IMR-90 (cell line): Measurements from ENCODE around the gene KNG1. TPM values are rescaled to one million over a fixed set of nuclear protein-coding genes. Genes with fewer than 3 reads are reported as not detected.

Experiments used
- ATAC-seq: fragments of 200-7000 bp; cut with Tn5 transposase; 2 replicates; pipeline ENCODE4 v1.9.1; 2020; ENCODE audit warnings: low read depth, mild to moderate bottlenecking, moderate library complexity
- Bru-seq: library from RNA; stranded (reverse); fragments of 400-500 nt; gene quantifications from one replicate; lab custom pipeline; 2021; lab: Mats Ljungman, UMichigan
- BruChase-seq, 2 experiments: library from RNA; stranded (reverse); fragments of 400-500 nt; gene quantifications; one replicate each; lab custom pipeline; 2021; lab: Mats Ljungman, UMichigan
- BruUV-seq: library from RNA; stranded (reverse); fragments of 400-500 nt; replicated peaks from 2 replicates; lab custom pipeline; 2021; lab: Mats Ljungman, UMichigan
- CTCF ChIA-PET: fragments of 300-600 bp; formaldehyde crosslinking; extraction: SDS; loops from one replicate; lab custom pipeline; 2021; ENCODE audit warnings: antibody characterized with exemption; lab: Yijun Ruan, JAX
- POLR2A ChIA-PET: fragments of 300-600 bp; sonication (Branson Sonifier 250); formaldehyde crosslinking; loops from one replicate; lab custom pipeline; 2022; ENCODE audit warnings: antibody characterized with exemption; ENCODE audit not compliant: unreplicated experiment; lab: Charles Lee
- DNase-seq: peaks from one replicate; pipeline ENCODE4 v3.0.0; 2013
- H2AFZ ChIP-seq: replicated peaks from 2 replicates; pipeline ENCODE3; 2013; ENCODE audit warnings: low read length, mild to moderate bottlenecking; ENCODE audit not compliant: poor library complexity
- H2AK5ac ChIP-seq: 2 replicates; pipeline ENCODE4 v1.6.1; 2013; ENCODE audit warnings: low read depth, low read length, inconsistent platforms
- H2AK9ac ChIP-seq: replicated peaks from 2 replicates; pipeline ENCODE3; 2013; ENCODE audit warnings: mild to moderate bottlenecking, low read depth, low read length, moderate library complexity; ENCODE audit not compliant: poor library complexity
- H2BK120ac ChIP-seq: 2 replicates; pipeline ENCODE4 v1.6.1; 2013; ENCODE audit warnings: low read depth, low read length, inconsistent platforms
- H2BK15ac ChIP-seq: 3 replicates; pipeline ENCODE4 v1.6.1; 2013; ENCODE audit warnings: low read depth, low read length, inconsistent platforms
- H2BK20ac ChIP-seq: 2 replicates; pipeline ENCODE4 v1.6.1; 2013; ENCODE audit warnings: low read depth, mild to moderate bottlenecking, inconsistent platforms, low read length, moderate library complexity
- H2BK5ac ChIP-seq: 2 replicates; pipeline ENCODE4 v1.6.1; 2013; ENCODE audit warnings: mild to moderate bottlenecking, low read depth, low read length, inconsistent platforms; ENCODE audit not compliant: poor library complexity, severe bottlenecking
- H3K14ac ChIP-seq: replicated peaks from 2 replicates; pipeline ENCODE4 v1.6.1; 2013; ENCODE audit warnings: low read depth, low read length, inconsistent platforms
- H3K18ac ChIP-seq: 2 replicates; pipeline ENCODE4 v1.6.1; 2013; ENCODE audit warnings: low read depth, low read length, control low read depth
- H3K23ac ChIP-seq: 2 replicates; pipeline ENCODE4 v1.6.1; 2013; ENCODE audit warnings: low read depth, low read length, inconsistent platforms
- H3K27ac ChIP-seq: 2 replicates; pipeline ENCODE4 v1.5.1; 2013; ENCODE audit warnings: mild to moderate bottlenecking, control low read depth, low read length; ENCODE audit not compliant: insufficient read depth
- H3K27me3 ChIP-seq: 2 replicates; pipeline ENCODE4 v1.6.1; 2013; ENCODE audit warnings: low read length; ENCODE audit not compliant: control insufficient read depth, insufficient read depth
- H3K36me3 ChIP-seq: 2 replicates; pipeline ENCODE4 v1.6.1; 2013; ENCODE audit warnings: low read length, mixed read lengths; ENCODE audit not compliant: control insufficient read depth, insufficient read depth
- H3K4ac ChIP-seq: 2 replicates; pipeline ENCODE4 v1.6.1; 2013; ENCODE audit warnings: low read depth, low read length, inconsistent platforms
- H3K4me1 ChIP-seq: 2 replicates; pipeline ENCODE4 v1.6.1; 2013; ENCODE audit warnings: low read length, mixed read lengths; ENCODE audit not compliant: control insufficient read depth, insufficient read depth
- H3K4me2 ChIP-seq: 2 replicates; pipeline ENCODE4 v1.6.1; 2013; ENCODE audit warnings: low read depth, mild to moderate bottlenecking, control low read depth, low read length, moderate library complexity
- H3K4me3 ChIP-seq: 2 replicates; pipeline ENCODE4 v1.5.1; 2013; ENCODE audit warnings: low read depth, mild to moderate bottlenecking, control low read depth, low read length, moderate library complexity; ENCODE audit not compliant: insufficient read depth
- H3K56ac ChIP-seq: 2 replicates; pipeline ENCODE4 v1.6.1; 2013; ENCODE audit warnings: low read length, inconsistent platforms; ENCODE audit not compliant: insufficient read depth; ENCODE audit errors: extremely low read depth
- H3K79me1 ChIP-seq, 2 experiments: 2 replicates each; pipeline ENCODE4 v1.6.1; 2013; ENCODE audit warnings: low read length in 2 of 2, inconsistent platforms in 1 of 2, low read depth in 1 of 2
- H3K9ac ChIP-seq: 2 replicates; pipeline ENCODE4 v1.6.1; 2013; ENCODE audit warnings: low read depth, low read length, control low read depth
- H3K9me1 ChIP-seq: 2 replicates; pipeline ENCODE4 v1.6.1; 2013; ENCODE audit warnings: low read length, inconsistent platforms; ENCODE audit not compliant: insufficient read depth
- H3K9me3 ChIP-seq: 2 replicates; pipeline ENCODE4 v1.6.1; 2013; ENCODE audit warnings: low read length; ENCODE audit not compliant: control insufficient read depth, insufficient read depth
- H4K20me1 ChIP-seq: 2 replicates; pipeline ENCODE4 v1.6.1; 2013; ENCODE audit warnings: low read length, inconsistent platforms; ENCODE audit not compliant: insufficient read depth
- H4K5ac ChIP-seq: 2 replicates; pipeline ENCODE4 v1.6.1; 2013; ENCODE audit warnings: mild to moderate bottlenecking, low read depth, low read length, control low read depth
- H4K8ac ChIP-seq, 2 experiments: 2 replicates each; pipeline ENCODE4 v1.6.1; 2013; ENCODE audit warnings: low read depth in 2 of 2, low read length in 2 of 2, control low read depth in 1 of 2, inconsistent platforms in 1 of 2
- H4K91ac ChIP-seq: 2 replicates; pipeline ENCODE4 v1.6.1; 2013; ENCODE audit warnings: low read depth, low read length, inconsistent platforms; ENCODE audit not compliant: insufficient read depth
- BHLHE40 ChIP-seq: fragments of 150-350 bp; IDR thresholded peaks from 2 replicates; pipeline ENCODE4 v1.6.1; 2016; ENCODE audit warnings: mild to moderate bottlenecking, low read depth, low read length
- CEBPB ChIP-seq: IDR thresholded peaks from 2 replicates; pipeline ENCODE4 v1.6.1; 2012; ENCODE audit warnings: low read depth, low read length, improper control_type of control experiment
- CHD1 ChIP-seq: IDR thresholded peaks from 2 replicates; pipeline ENCODE4 v1.6.1; 2012; ENCODE audit warnings: low read depth, low read length, improper control_type of control experiment
- CTCF ChIP-seq: conservative IDR thresholded peaks from 2 replicates; pipeline ENCODE4 v1.5.1; 2012; ENCODE audit warnings: mild to moderate bottlenecking, low read depth, low read length, improper control_type of control experiment
- ELK1 ChIP-seq: fragments of 150-350 bp; IDR thresholded peaks from 2 replicates; pipeline ENCODE4 v1.6.1; 2016; ENCODE audit warnings: low read depth, mild to moderate bottlenecking, low read length, moderate library complexity, borderline replicate concordance
- FOS ChIP-seq: fragments of 150-350 bp; IDR thresholded peaks from 2 replicates; pipeline ENCODE4 v1.6.1; 2016; ENCODE audit warnings: low read depth, low read length
- MAFK ChIP-seq: IDR thresholded peaks from 2 replicates; pipeline ENCODE4 v1.6.1; 2012; ENCODE audit warnings: low read depth, low read length, improper control_type of control experiment
- MAZ ChIP-seq: IDR thresholded peaks from 2 replicates; pipeline ENCODE4 v1.6.1; 2012; ENCODE audit warnings: low read depth, mild to moderate bottlenecking, low read length, improper control_type of control experiment, moderate library complexity, borderline replicate concordance
- MXI1 ChIP-seq: IDR thresholded peaks from 2 replicates; pipeline ENCODE4 v1.6.1; 2012; ENCODE audit warnings: low read depth, mild to moderate bottlenecking, low read length, moderate library complexity, borderline replicate concordance
- NFE2L2 ChIP-seq: fragments of 150-350 bp; IDR thresholded peaks from 2 replicates; pipeline ENCODE4 v1.6.1; 2016; ENCODE audit warnings: low read depth, mild to moderate bottlenecking, low read length
- POLR2A ChIP-seq: IDR thresholded peaks from 2 replicates; pipeline ENCODE4 v1.6.1; 2012; ENCODE audit warnings: mild to moderate bottlenecking, low read depth, low read length
- RAD21 ChIP-seq: IDR thresholded peaks from 2 replicates; pipeline ENCODE4 v1.6.1; 2012; ENCODE audit warnings: low read length, improper control_type of control experiment
- RCOR1 ChIP-seq: IDR thresholded peaks from 2 replicates; pipeline ENCODE4 v1.6.1; 2012; ENCODE audit warnings: mild to moderate bottlenecking, low read length, improper control_type of control experiment; ENCODE audit not compliant: insufficient replicate concordance
- RFX5 ChIP-seq: IDR thresholded peaks from 2 replicates; pipeline ENCODE4 v1.8.0; 2012; ENCODE audit warnings: low read depth, mild to moderate bottlenecking, low read length, moderate library complexity
- SMC3 ChIP-seq: fragments of 150-350 bp; IDR thresholded peaks from 2 replicates; pipeline ENCODE4 v1.6.1; 2016; ENCODE audit warnings: low read depth, mild to moderate bottlenecking, antibody characterized with exemption, low read length, moderate library complexity
- USF2 ChIP-seq: fragments of 150-350 bp; IDR thresholded peaks from 2 replicates; pipeline ENCODE4 v1.6.1; 2017; ENCODE audit warnings: mild to moderate bottlenecking, antibody characterized with exemption, low read length, low read depth
- WGBS, 2 experiments: methylation state at CpG; one replicate each; pipeline versions ENCODE4 v1.1.5 to v1.1.7; 2013; ENCODE audit warnings: missing lambda C conversion rate in 2 of 2; ENCODE audit not compliant: insufficient read length in 1 of 2; ENCODE audit errors: extremely low coverage in 2 of 2; 5-methylcytosine and 5-hydroxymethylcytosine counted together
- dilution Hi-C: fragments of 300-500 bp; cut with HindIII; formaldehyde crosslinking; loops from one replicate; pipeline ENCODE4 v1.14.3; 2018; ENCODE audit warnings: low sequenced_read_pairs; ENCODE audit not compliant: unreplicated experiment
- in situ Hi-C: fragments of 300-500 bp; cut with MboI; formaldehyde crosslinking; loops from 3 replicates; pipeline ENCODE4 v1.14.3; 2019; ENCODE audit warnings: low sequenced_read_pairs, inconsistent platforms, mixed read lengths
- intact Hi-C: fragments of 100-400 bp; cut with micrococcal nuclease; formaldehyde crosslinking; loops from 2 replicates; pipeline ENCODE4 v1.10.0; 2022
- long read RNA-seq: library from polyadenylated mRNA; unstranded; transcript quantifications from one replicate; pipeline ENCODE4 v2.0.0, GENCODE V29; 2021; ENCODE audit not compliant: unreplicated experiment
- polyA plus RNA-seq, 3 experiments: library from polyadenylated mRNA; depleted of rRNA; stranded (reverse); fragments of >200 nt; gene quantifications; 2 replicates each; pipeline ENCODE4 v1.2.3, GENCODE V29; 2012; ENCODE audit warnings: low replicate concordance in 1 of 3
- total RNA-seq: library from RNA; depleted of rRNA; stranded (reverse); fragments of >200 nt; gene quantifications from 2 replicates; pipeline ENCODE4 v1.2.3, GENCODE V29; 2012; rRNA removed

Gene KNG1
- total RNA-seq (not detected in 2 replicates), polyA plus RNA-seq (2012; rRNA removed) (not detected in 2 replicates), Bru-seq, nascent RNA (not detected), BruChase-seq, experiment 1, labeled RNA remaining after a 6-hour chase (not detected), BruChase-seq, experiment 2, labeled RNA remaining after a 2-hour chase (not detected)
- not detected in 2 replicates for polyA plus RNA-seq (2012; cell fraction: cytosol; rRNA removed)
- polyA plus RNA-seq (2012; cell fraction: nucleus; rRNA removed; ENCODE audit: low replicate concordance) = not detected in 2 replicates
- long read RNA-seq = 0 reads

GRCh38 chr3:186717039-186717457, at the start of gene KNG1:
TSS of gene KNG1 (plus strand) at chr3:186717359. CDS start at chr3:186717543, 184 bp downstream.
- Histone ChIP-seq H4K5ac (no peak within 1 kb of the TSS), H2BK120ac (no peak within 1 kb of the TSS), H3K4ac (no peak within 1 kb of the TSS), H3K23ac (no peak within 1 kb of the TSS), H2BK15ac (no peak within 1 kb of the TSS), H3K4me3 (no peak within 1 kb of the TSS), H3K18ac (no peak within 1 kb of the TSS), H3K36me3 (no peaks in the 10 kb centered on the region), H3K9me3 (no peaks in the 10 kb centered on the region), H3K27ac (no peak within 1 kb of the TSS), H3K27me3 (peaks cover 15% of the 10 kb centered on the region), H2AFZ (no peak within 1 kb of the TSS), H3K4me2 (no peak within 1 kb of the TSS), H3K79me1 (no peaks in the 10 kb centered on the region), H3K9me1 (no peaks in the 10 kb centered on the region), H2BK20ac (no peak within 1 kb of the TSS), H2AK5ac (no peak within 1 kb of the TSS), H3K56ac (no peak within 1 kb of the TSS), H3K9ac (no peak within 1 kb of the TSS), H2BK5ac (no peak within 1 kb of the TSS), H2AK9ac (no peak within 1 kb of the TSS), H4K20me1 (no peaks in the 10 kb centered on the region), H3K14ac (no peak within 1 kb of the TSS), H4K91ac (no peak within 1 kb of the TSS), H3K4me1 (peaks cover 2% of the 10 kb centered on the region; the same call in 1 of the 2 replicates), H4K8ac (no peak within 1 kb of the TSS)
- ATAC-seq = no peak
- ChIA-PET CTCF (no interaction called here), POLR2A (no interaction called here)
- intact Hi-C loops = no loop called here
- TF ChIP-seq MXI1 = no peak
- no peak for TF ChIP-seq RCOR1
- TF ChIP-seq BHLHE40 = no peak
- TF ChIP-seq CTCF = no peak
- TF ChIP-seq ELK1 = no peak
- no peak for TF ChIP-seq NFE2L2
- no peak for TF ChIP-seq MAZ
- TF ChIP-seq RFX5 = no peak
- no peak for TF ChIP-seq MAFK
- no peak for TF ChIP-seq FOS
- no peak for TF ChIP-seq RAD21
- TF ChIP-seq SMC3 = no peak
- no peak for TF ChIP-seq POLR2A
- no peak for TF ChIP-seq CHD1
- no peak for TF ChIP-seq CEBPB
- no peak for TF ChIP-seq USF2
- no TSS peak for BruUV-seq
- DNase-seq = no peak
- in situ Hi-C loops = no loop called here
- WGBS, 2 experiments = no CpG with 5 or more reads among the region's 3 CpGs
- dilution Hi-C loops = no loop called here
